NCI-H2171 (cell line): ENCODE results near the gene ZNF280A.

Experiments used
- DNase-seq: peaks from one replicate; lab custom pipeline; 2025; lab: John Stamatoyannopoulos, UW

ZNF280A gene

GRCh38 chr22:22520020-22520656, at the start of gene ZNF280A:
TSS of gene ZNF280A (minus strand) at chr22:22520270. CDS start at chr22:22515630, 4,640 bp downstream.
- no peak for DNase-seq

- no peak for DNase-seq
Observed at GRCh38 chr22:22569218-22569617, 49.1 kb upstream of the ZNF280A start.

- no peak for DNase-seq
Observed at GRCh38 chr22:22565981-22566380, 45.9 kb upstream of the ZNF280A start.

GRCh38 chr22:22558972-22559603, 39.0 kb upstream of the ZNF280A start, which contains the start of gene PRAME:
TSS of gene PRAME (minus strand) at chr22:22559265. CDS start at chr22:22556832, 2,433 bp downstream.
- DNase-seq, result peak; percentile 80

- DNase-seq, result peak; percentile 28
Observed at GRCh38 chr22:22558071-22558971, 38.3 kb upstream of the ZNF280A start.

- DNase-seq, result no peak
Observed at GRCh38 chr22:22556995-22557925, 37.2 kb upstream of the ZNF280A start.

- DNase-seq, result no peak
Observed at GRCh38 chr22:22556578-22556977, 36.5 kb upstream of the ZNF280A start.

- DNase-seq, result no peak
Observed at GRCh38 chr22:22555596-22555995, 35.5 kb upstream of the ZNF280A start.

- DNase-seq, result no peak
Observed at GRCh38 chr22:22554587-22555284, 34.7 kb upstream of the ZNF280A start.

GRCh38 chr22:22553735-22554586, 33.9 kb upstream of the ZNF280A start:
- no peak for DNase-seq

- DNase-seq, result no peak
Observed at GRCh38 chr22:22553141-22553540, 33.1 kb upstream of the ZNF280A start.

GRCh38 chr22:22552630-22553029, 32.6 kb upstream of the ZNF280A start:
- DNase-seq, result no peak

- DNase-seq, result no peak
Observed at GRCh38 chr22:22550789-22551434, 30.8 kb upstream of the ZNF280A start.

GRCh38 chr22:22548910-22549309, 28.8 kb upstream of the ZNF280A start:
- no peak for DNase-seq

GRCh38 chr22:22548317-22548716, 28.2 kb upstream of the ZNF280A start:
- no peak for DNase-seq

- DNase-seq, result no peak
Observed at GRCh38 chr22:22547692-22548300, 27.7 kb upstream of the ZNF280A start.

GRCh38 chr22:22547226-22547625, 27.2 kb upstream of the ZNF280A start:
- no peak for DNase-seq

- no peak for DNase-seq
Observed at GRCh38 chr22:22546490-22546889, 26.4 kb upstream of the ZNF280A start.

- no peak for DNase-seq
Observed at GRCh38 chr22:22545084-22545483, 25.0 kb upstream of the ZNF280A start.
